ENCODE data around the gene FATE1.
A peak's percentile ranks its signal among the peaks of the same experiment; 100 is the strongest.
"Not testable (repeated sequence)": the region's sequence is repeated elsewhere in the genome, so short reads cannot be mapped to it uniquely, and the experiment has no call there.

Gene FATE1

GRCh38 chrX:151715752-151716151, at the start of gene FATE1:
TSS of gene FATE1 (plus strand) at chrX:151716035. CDS start at chrX:151716120, 85 bp downstream.
- no peak for DNase-seq

- DNase-seq: no peak
These were observed 40.6 kb upstream of the FATE1 start for GRCh38 chrX:151675121-151675746.

GRCh38 chrX:151676196-151676595, 39.6 kb upstream of the FATE1 start:
- DNase-seq: no peak

- DNase-seq: no peak
These were observed 35.9 kb upstream of the FATE1 start for GRCh38 chrX:151679798-151680402.

GRCh38 chrX:151680805-151681204, 35.0 kb upstream of the FATE1 start:
- peak; percentile 29 for DNase-seq

- no peak for DNase-seq
These were observed 28.2 kb upstream of the FATE1 start for GRCh38 chrX:151687635-151688034.

- no peak for DNase-seq
These were observed 27.1 kb upstream of the FATE1 start for GRCh38 chrX:151688695-151689094.

GRCh38 chrX:151692825-151693224, 23.0 kb upstream of the FATE1 start:
- no peak for DNase-seq

GRCh38 chrX:151694121-151694520, 21.7 kb upstream of the FATE1 start:
- no peak for DNase-seq

- no peak for DNase-seq
These were observed 20.9 kb upstream of the FATE1 start, which contains the start of gene PRRG3 for GRCh38 chrX:151694661-151695582. TSS of gene PRRG3 (plus strand) at chrX:151695458. CDS start at chrX:151698815, 3,357 bp downstream.

- no peak for DNase-seq
These were observed 20.1 kb upstream of the FATE1 start for GRCh38 chrX:151695583-151696340.

- not testable (repeated sequence) for DNase-seq
These were observed 18.8 kb upstream of the FATE1 start for GRCh38 chrX:151697082-151697481.

GRCh38 chrX:151697522-151697921, 18.3 kb upstream of the FATE1 start:
- DNase-seq: no peak

- no peak for DNase-seq
These were observed 17.4 kb upstream of the FATE1 start for GRCh38 chrX:151698485-151698884.

- DNase-seq: no peak
These were observed 16.1 kb upstream of the FATE1 start for GRCh38 chrX:151699746-151700145.

GRCh38 chrX:151700581-151700980, 15.3 kb upstream of the FATE1 start:
- no peak for DNase-seq

- DNase-seq: no peak
These were observed 14.8 kb upstream of the FATE1 start for GRCh38 chrX:151701071-151701470.

- no peak for DNase-seq
These were observed 14.3 kb upstream of the FATE1 start for GRCh38 chrX:151701531-151701930.

- no peak for DNase-seq
These were observed 13.7 kb upstream of the FATE1 start for GRCh38 chrX:151702026-151702714.

GRCh38 chrX:151702741-151703340, 13.0 kb upstream of the FATE1 start:
- no peak for DNase-seq

- DNase-seq: no peak
These were observed 12.3 kb upstream of the FATE1 start for GRCh38 chrX:151703487-151703886.

All from stimulated activated naive CD4-positive, alpha-beta T cell treated with Interleukin-2 at 50 U/mL for 16 hours (primary cell).